Purkinje cell (primary cell): Measurements from ENCODE around the gene C4orf51. TPM values are rescaled to one million over a fixed set of nuclear protein-coding genes. Genes with fewer than 3 reads are reported as not detected.

Source experiments
- polyA plus RNA-seq: library from polyadenylated mRNA; unstranded; fragments of >200 nt; fragmentation: Nextera tagmentation; gene quantifications from 2 replicates; pipeline ENCODE4 v1.2.1, GENCODE V29; 2014

C4orf51 gene
- not detected in 2 replicates for polyA plus RNA-seq

GRCh38 chr4:145679991-145680455, at the start of gene C4orf51:
Gene C4orf51, plus strand, starts transcription at chr4:145680146. Its CDS starts 58 bp downstream, at chr4:145680204.

Other genes with a start within 250 kb of the C4orf51 start
- 4.6 and 9.4 TPM in 2 replicates for gene SMAD1, start 198.3 kb upstream of the C4orf51 start, polyA plus RNA-seq
- 2.8 and 6.3 TPM in 2 replicates for gene MMAA, start 60.8 kb upstream of the C4orf51 start, polyA plus RNA-seq